Smooth muscle cell (in vitro differentiated cells): ENCODE data around the gene TSC1. TPM values are rescaled to one million over a fixed set of nuclear protein-coding genes. Genes with fewer than 3 reads are reported as not detected.
A peak's percentile ranks its signal among the peaks of the same experiment; 100 is the strongest.

Source experiments
- DNase-seq: peaks from one replicate; lab custom pipeline; 2025; ENCODE audit not compliant: unreplicated experiment; lab: John Stamatoyannopoulos, UW
- H2AFZ ChIP-seq: fragments of 200-600 bp; sonication (generic); 2 replicates; pipeline ENCODE4 v1.6.0; 2016; ENCODE audit warnings: antibody characterized with exemption, low read depth, mild to moderate bottlenecking
- H3F3A ChIP-seq: fragments of 200-600 bp; sonication (generic); 2 replicates; pipeline ENCODE4 v1.6.0; 2017; ENCODE audit warnings: antibody characterized with exemption, low read depth
- H3K27ac ChIP-seq: fragments of 200-600 bp; sonication (generic); 2 replicates; pipeline ENCODE4 v1.5.1; 2016; ENCODE audit warnings: low read depth, mild to moderate bottlenecking
- H3K27me3 ChIP-seq: fragments of 200-600 bp; sonication (generic); 2 replicates; pipeline ENCODE4 v1.6.1; 2016; ENCODE audit warnings: low read depth, mild to moderate bottlenecking
- H3K36me3 ChIP-seq: fragments of 200-600 bp; sonication (generic); 2 replicates; pipeline ENCODE4 v1.5.1; 2016; ENCODE audit warnings: low read depth
- H3K4me1 ChIP-seq: fragments of 200-600 bp; sonication (generic); 2 replicates; pipeline ENCODE4 v1.5.1; 2016; ENCODE audit warnings: low read depth
- H3K4me2 ChIP-seq: fragments of 200-600 bp; sonication (generic); 2 replicates; pipeline ENCODE4 v1.6.0; 2016; ENCODE audit warnings: mild to moderate bottlenecking
- H3K4me3 ChIP-seq: fragments of 200-600 bp; sonication (generic); 2 replicates; pipeline ENCODE4 v1.5.1; 2016; ENCODE audit warnings: mild to moderate bottlenecking
- H3K79me2 ChIP-seq: fragments of 200-600 bp; sonication (generic); 2 replicates; pipeline ENCODE4 v1.6.0; 2016; ENCODE audit warnings: low read depth, mild to moderate bottlenecking
- H3K9ac ChIP-seq: fragments of 200-600 bp; sonication (generic); 2 replicates; pipeline ENCODE4 v1.6.0; 2016; ENCODE audit warnings: low read depth
- H3K9me3 ChIP-seq: fragments of 200-600 bp; sonication (generic); replicated peaks from 2 replicates; pipeline ENCODE4 v1.5.1; 2016; ENCODE audit warnings: low read depth
- H4K20me1 ChIP-seq: fragments of 200-600 bp; sonication (generic); 2 replicates; pipeline ENCODE4 v1.6.0; 2016; ENCODE audit warnings: low read depth
- WGBS: methylation state at CpG from one replicate; pipeline ENCODE4 v1.1.7; 2016; ENCODE audit warnings: low lambda C conversion rate; 5-methylcytosine and 5-hydroxymethylcytosine counted together
- polyA plus RNA-seq: library from polyadenylated mRNA; unstranded; fragments of >200 nt; fragmentation: Nextera tagmentation; extraction: Ambion mirVana; gene quantifications from 2 replicates; pipeline ENCODE4 v1.2.1, GENCODE V29; 2016
- total RNA-seq: library from RNA; depleted of rRNA; stranded (reverse); fragments of >200 nt; gene quantifications from 2 replicates; pipeline ENCODE4 v1.2.3, GENCODE V29; 2014
- TF ChIP-seq, protein P1 (sequence below): fragments of 200-600 bp; sonication (generic); IDR thresholded peaks from 2 replicates; pipeline ENCODE4 v1.5.1; 2017; ENCODE audit warnings: borderline replicate concordance, mild to moderate bottlenecking, antibody characterized with exemption; ENCODE audit not compliant: insufficient read depth, poor library complexity, severe bottlenecking

The TSC1 gene
- total and polyA plus RNA-seq, 2 experiments from 2014 or later: 17.4 to 48.9 TPM

DNA sequence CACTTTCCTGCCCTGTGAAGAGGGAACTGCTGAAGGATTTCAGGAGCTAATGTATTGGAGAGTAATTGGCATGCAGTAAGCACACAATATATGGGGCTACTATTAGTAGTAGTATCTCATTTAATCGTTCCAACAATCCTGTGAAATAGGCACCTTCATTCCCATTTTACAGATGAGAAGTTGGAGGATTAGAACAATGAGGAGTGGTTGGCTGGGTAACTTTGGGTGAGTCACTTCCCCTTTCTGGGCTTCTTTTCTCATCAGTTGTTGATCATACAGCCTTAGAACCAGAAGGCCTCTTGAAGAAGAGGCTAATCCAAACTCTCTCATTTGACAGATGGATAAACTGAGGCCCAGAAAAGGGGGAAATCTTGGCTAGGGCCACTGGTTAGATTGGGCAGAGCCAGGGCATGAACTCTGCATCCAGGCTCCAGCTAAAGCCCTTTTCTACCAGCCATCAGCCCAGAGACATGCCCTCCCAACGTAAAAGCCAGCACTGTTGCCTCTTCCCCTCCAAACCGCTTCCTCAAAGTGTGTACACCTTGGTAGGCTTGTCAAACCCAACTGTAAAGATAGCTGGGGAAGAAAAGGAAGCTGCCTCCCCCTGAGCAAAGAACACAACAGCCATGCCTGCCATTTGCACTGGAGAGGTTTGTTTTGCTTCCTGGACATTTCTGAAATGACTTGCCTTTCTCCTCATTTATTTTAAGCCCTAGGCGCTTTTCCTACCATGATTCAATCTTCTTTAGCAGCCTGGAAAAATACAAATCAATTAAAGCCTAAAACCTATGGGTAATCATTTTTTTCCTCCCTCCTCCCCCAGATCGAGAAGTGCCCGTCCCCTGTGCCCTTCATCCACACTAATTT, 64.7 kb downstream of the TSC1 start:
- H3K27ac ChIP-seq: peak overlapping the region; percentile 91
- no peaks in the 10 kb centered on the region for H3K9me3 ChIP-seq
- TF ChIP-seq, protein P1, sequence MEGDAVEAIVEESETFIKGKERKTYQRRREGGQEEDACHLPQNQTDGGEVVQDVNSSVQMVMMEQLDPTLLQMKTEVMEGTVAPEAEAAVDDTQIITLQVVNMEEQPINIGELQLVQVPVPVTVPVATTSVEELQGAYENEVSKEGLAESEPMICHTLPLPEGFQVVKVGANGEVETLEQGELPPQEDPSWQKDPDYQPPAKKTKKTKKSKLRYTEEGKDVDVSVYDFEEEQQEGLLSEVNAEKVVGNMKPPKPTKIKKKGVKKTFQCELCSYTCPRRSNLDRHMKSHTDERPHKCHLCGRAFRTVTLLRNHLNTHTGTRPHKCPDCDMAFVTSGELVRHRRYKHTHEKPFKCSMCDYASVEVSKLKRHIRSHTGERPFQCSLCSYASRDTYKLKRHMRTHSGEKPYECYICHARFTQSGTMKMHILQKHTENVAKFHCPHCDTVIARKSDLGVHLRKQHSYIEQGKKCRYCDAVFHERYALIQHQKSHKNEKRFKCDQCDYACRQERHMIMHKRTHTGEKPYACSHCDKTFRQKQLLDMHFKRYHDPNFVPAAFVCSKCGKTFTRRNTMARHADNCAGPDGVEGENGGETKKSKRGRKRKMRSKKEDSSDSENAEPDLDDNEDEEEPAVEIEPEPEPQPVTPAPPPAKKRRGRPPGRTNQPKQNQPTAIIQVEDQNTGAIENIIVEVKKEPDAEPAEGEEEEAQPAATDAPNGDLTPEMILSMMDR: no peak
- H3K36me3 ChIP-seq: no peaks in the 10 kb centered on the region
- no peaks in the 10 kb centered on the region for H3K4me1 ChIP-seq
- H3K9ac ChIP-seq: no peak overlapping the region
- peak overlapping the region; percentile 92 for H3K4me3 ChIP-seq
- no peaks in the 10 kb centered on the region for H3K79me2 ChIP-seq
- no peak overlapping the region for H3K4me2 ChIP-seq
- no peaks in the 10 kb centered on the region for H3K27me3 ChIP-seq
- H3F3A ChIP-seq: peaks cover 10% of the 10 kb centered on the region
- 89% methylated on average over 6 of the region's 6 CpGs for WGBS
- no peaks in the 10 kb centered on the region for H4K20me1 ChIP-seq
- no peak overlapping the region for H2AFZ ChIP-seq
- DNase-seq: no peak

GRCh38 chr9:132878695-132879456, 65.5 kb downstream of the TSC1 start, which contains the start of gene SPACA9:
Gene SPACA9 (plus strand): TSS chr9:132878898. CDS start chr9:132883948, 5,050 bp downstream.
- no peaks in the 10 kb centered on the region for H3K27me3 ChIP-seq
- DNase-seq: peak; percentile 36
- H3K79me2 ChIP-seq: no peaks in the 10 kb centered on the region
- no peaks in the 10 kb centered on the region for H3K4me1 ChIP-seq
- H3K4me2 ChIP-seq: peak within 1 kb of the TSS; percentile 92
- peaks cover 10% of the 10 kb centered on the region for H3F3A ChIP-seq
- TF ChIP-seq, protein P1: no peak
- no peaks in the 10 kb centered on the region for H4K20me1 ChIP-seq
- H3K36me3 ChIP-seq: no peaks in the 10 kb centered on the region
- H3K4me3 ChIP-seq: peak within 1 kb of the TSS; percentile 92
- H3K9me3 ChIP-seq: no peaks in the 10 kb centered on the region
- H3K9ac ChIP-seq: peak within 1 kb of the TSS; percentile 97
- H2AFZ ChIP-seq: peak within 1 kb of the TSS; percentile 99
- 37% methylated on average over 26 of the region's 42 CpGs for WGBS
- H3K27ac ChIP-seq: peak within 1 kb of the TSS; percentile 91

DNA sequence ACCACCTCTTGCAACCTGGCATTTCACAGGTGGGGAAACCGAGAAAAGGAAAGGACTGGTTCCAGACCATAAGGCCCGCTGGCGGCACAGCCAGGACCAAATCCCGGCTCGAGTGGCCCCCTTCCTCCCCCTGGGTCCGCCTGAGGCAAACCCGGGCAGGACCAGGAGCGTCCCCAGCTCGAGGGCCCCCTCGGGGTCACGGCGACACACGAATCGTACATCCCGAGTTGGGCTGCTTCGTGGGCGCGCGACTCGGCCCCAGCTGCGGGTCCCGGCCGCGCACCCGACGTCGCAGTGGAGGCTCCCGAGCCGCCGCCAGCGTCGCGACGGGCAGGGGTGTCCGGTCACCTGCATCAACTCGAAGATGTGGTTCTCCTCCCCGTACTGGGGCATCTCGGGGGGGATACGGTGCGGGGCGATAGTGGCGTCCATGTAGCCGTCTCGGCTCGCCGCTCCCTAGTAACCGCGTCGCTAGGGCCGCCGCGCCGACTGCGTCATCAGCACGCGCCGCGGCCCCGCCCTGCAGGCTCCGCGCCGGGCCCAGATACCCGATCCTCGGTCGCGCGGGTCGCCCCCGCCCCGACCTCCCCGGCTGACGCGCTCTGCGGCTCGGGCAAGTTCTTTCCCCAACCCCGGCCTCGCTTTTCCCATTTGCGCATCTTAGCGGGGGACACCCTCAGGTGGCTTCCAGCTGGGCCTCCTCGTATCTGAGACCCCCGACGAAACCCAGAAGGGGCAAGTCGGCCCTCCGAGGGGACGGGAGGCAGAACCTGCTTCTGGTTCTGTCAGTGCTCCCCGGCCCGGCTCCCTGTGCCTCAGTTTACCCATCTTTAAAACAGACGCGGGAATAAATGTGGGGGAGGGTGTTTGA, 66.4 kb downstream of the TSC1 start, which contains the start of gene AK8:
TSS of gene AK8 (minus strand) at position 461 of the 871 bp plus-strand sequence. CDS start at position 432, 29 bp downstream.
- peak within 1 kb of the TSS; percentile 91 for H3K27ac ChIP-seq
- TF ChIP-seq, protein P1: no peak
- H3K9me3 ChIP-seq: no peaks in the 10 kb centered on the region
- peak; percentile 34 for DNase-seq
- peak within 1 kb of the TSS; percentile 97 for H3K9ac ChIP-seq
- no peaks in the 10 kb centered on the region for H3K79me2 ChIP-seq
- peak within 1 kb of the TSS; percentile 92 for H3K4me3 ChIP-seq
- H3K36me3 ChIP-seq: no peaks in the 10 kb centered on the region
- WGBS: 2% methylated on average over 71 of the region's 89 CpGs
- H3F3A ChIP-seq: peaks cover 10% of the 10 kb centered on the region
- H4K20me1 ChIP-seq: no peaks in the 10 kb centered on the region
- H3K4me1 ChIP-seq: no peaks in the 10 kb centered on the region
- no peaks in the 10 kb centered on the region for H3K27me3 ChIP-seq
- H3K4me2 ChIP-seq: peak within 1 kb of the TSS; percentile 92
- peak within 1 kb of the TSS; percentile 99 for H2AFZ ChIP-seq
